HPDE6-E6E7 (cell line): ENCODE results near the gene FLRT1.

ENCODE experiments used
- DNase-seq: peaks from one replicate; pipeline ENCODE4 v3.0.0; 2011; ENCODE audit warnings: missing footprints; ENCODE audit errors: extremely low spot score

The FLRT1 gene, protein sequence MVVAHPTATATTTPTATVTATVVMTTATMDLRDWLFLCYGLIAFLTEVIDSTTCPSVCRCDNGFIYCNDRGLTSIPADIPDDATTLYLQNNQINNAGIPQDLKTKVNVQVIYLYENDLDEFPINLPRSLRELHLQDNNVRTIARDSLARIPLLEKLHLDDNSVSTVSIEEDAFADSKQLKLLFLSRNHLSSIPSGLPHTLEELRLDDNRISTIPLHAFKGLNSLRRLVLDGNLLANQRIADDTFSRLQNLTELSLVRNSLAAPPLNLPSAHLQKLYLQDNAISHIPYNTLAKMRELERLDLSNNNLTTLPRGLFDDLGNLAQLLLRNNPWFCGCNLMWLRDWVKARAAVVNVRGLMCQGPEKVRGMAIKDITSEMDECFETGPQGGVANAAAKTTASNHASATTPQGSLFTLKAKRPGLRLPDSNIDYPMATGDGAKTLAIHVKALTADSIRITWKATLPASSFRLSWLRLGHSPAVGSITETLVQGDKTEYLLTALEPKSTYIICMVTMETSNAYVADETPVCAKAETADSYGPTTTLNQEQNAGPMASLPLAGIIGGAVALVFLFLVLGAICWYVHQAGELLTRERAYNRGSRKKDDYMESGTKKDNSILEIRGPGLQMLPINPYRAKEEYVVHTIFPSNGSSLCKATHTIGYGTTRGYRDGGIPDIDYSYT

DNA sequence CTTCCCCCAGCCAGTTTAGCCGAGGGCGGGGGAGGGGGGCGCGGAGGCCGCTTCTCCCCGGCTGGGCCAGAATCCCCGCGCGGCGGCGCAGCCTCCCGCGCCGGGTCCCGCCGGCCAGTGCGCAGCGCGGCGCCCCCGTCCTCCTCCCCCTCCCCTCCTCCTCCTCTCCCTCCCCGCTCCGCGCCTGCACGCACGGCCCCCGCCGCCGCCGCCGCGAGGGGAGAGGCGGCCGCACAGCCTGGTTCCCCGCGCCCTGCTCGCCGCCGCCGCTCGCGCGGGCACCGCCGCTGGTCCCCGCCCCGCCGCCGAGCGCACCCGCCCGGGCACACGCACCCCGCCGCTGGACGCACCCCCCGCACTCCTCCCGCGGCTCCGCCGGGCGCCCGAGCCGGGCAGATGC lies at the start of gene FLRT1:
Gene FLRT1 (plus strand): TSS at position 356 of the 400 bp plus-strand sequence. CDS start 80,337 bp downstream, outside the sequence.
- no peak for DNase-seq

DNA sequence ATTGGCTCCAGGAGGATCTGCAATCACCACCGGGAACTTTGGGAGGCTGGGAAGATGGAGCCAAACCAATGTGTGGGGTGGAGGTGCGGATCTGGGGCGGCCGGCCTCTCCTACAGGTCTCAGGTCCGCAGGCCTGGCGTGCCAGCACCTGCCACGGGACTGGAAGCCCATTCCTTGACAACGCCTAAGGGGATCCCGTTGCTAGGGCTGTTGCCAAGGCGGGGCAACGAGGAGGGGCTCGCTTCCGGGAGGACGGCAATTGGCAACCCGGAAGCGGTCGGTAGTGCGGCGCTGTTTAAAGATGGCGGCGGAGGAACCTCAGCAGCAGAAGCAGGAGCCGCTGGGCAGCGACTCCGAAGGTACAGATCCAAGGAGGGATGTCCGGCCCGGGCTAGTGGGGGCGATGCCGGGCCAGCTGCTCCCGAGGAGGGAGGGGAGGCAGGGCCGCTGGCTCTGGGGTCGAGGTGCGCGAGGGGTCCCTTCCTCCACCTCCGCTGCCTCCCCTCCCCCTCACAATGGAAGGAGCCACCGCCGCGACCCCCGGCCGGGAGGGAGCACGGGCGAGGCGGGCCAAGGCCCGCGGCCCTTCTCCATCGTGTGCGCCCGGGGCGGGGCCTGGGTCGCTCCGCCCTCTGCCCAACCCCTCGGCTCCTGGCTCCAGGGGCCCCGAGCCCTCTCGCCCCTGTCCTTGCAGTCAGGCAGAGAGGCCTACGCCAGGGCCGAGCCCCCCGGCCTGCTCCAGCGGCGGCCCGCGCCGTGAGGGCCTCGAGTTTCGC lies 49.4 kb upstream of the FLRT1 start, which contains the start of gene OTUB1:
Gene OTUB1 (plus strand): TSS at position 283 of the 776 bp plus-strand sequence. CDS start 19 bp downstream, at position 302.
- peak; percentile 98 for DNase-seq

DNA sequence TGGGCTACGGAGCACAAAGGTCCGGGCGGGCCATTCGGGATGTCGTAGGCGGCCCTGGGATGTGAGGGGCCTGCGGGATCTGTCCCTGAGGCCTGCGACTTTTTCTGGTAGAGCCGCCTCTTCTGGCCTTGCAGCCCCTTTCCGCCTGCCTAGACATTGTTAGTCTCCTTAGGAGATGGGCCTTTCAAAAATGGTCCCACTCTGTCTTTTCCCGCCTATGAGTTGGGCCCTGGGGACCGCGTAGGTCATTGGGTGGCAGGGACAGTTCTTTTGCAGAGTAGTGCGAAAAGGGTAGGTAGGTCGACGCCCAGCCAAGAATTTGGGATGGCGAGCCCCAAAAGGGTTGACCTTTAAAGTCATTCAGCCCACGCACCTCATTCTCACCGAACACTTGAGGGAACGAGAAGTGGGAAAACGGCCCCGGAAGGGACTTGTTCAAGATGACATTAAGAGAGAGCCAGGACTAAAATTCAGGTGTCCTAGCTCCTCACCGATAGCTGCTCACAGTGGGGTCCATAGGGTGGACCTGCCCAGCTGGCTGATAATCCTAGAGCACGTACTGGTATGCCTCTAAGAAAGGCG lies 48.7 kb upstream of the FLRT1 start:
- DNase-seq: no peak

DNA sequence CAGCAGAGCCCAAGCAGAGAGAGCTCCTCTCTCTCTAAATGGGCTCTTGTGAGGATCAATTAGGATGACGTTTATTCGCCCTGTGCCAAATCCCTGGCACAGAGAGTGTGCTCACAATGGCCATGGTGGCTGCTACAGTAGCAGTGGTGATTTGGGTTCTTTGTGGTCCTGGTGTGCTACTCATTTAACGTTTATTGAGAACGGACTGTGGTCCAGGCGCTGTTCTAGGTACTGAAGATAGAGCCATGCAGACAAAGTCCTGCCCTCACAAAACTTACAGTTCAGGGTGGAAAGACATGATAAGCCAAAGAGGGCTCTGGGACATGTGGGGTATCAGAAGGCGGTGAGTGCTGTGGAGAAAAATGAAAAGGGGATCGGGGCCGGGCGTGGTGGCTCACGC lies 44.2 kb upstream of the FLRT1 start:
- DNase-seq: no peak

DNA sequence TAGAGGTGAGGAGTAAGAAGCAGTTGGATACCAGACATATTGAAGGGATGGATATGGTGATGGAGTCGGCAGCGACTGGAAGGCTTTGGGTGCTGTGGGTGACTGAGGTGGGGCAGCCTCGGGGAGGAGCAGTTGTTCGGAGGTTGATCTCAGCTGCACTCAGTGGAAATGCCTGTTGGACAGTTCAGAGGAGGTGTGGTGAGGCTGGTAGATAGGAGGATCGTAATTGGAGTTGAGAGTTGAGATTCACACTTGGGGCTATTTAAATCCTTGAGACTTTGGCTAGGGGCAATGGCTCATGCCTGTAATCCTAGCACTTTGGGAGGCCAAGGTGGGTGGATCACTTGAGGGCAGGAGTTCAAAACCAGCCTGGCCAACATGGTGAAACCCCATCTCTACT lies 42.6 kb upstream of the FLRT1 start:
- no peak for DNase-seq

DNA sequence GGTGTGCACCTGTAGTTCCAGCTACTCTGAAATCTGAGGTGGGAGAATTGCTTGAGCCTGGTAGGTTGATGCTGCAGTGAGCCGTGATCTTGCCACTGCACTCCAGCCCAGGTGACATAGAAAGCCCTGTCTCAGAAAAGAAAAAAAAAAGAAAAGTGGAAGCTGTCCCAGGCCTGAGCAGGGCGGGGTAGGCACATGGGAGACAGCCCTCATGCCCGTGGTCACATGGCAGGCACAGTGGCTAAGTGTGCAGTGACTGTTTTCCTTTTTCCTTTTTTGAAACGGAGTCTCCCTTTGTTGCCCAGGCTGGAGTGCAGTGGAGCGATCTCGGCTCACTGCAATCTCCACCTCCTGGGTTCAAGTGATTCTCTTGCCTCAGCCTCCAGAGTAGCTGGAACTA lies 41.7 kb upstream of the FLRT1 start:
- no peak for DNase-seq

DNA sequence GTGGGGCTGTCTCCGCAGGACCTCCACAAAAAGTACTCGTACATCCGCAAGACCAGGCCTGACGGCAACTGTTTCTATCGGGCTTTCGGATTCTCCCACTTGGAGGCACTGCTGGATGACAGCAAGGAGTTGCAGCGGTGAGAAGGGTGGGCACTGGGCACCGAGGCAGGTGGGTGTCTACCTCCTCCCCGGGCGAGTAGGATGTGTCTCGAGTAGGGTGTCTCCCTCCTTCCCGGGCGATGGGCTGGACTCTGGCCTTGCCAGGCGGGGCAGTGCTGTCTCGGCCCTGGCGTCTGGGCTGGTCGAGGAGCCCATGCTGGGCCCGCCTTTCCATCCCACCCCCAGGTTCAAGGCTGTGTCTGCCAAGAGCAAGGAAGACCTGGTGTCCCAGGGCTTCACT lies 39.2 kb upstream of the FLRT1 start:
- DNase-seq: no peak

DNA sequence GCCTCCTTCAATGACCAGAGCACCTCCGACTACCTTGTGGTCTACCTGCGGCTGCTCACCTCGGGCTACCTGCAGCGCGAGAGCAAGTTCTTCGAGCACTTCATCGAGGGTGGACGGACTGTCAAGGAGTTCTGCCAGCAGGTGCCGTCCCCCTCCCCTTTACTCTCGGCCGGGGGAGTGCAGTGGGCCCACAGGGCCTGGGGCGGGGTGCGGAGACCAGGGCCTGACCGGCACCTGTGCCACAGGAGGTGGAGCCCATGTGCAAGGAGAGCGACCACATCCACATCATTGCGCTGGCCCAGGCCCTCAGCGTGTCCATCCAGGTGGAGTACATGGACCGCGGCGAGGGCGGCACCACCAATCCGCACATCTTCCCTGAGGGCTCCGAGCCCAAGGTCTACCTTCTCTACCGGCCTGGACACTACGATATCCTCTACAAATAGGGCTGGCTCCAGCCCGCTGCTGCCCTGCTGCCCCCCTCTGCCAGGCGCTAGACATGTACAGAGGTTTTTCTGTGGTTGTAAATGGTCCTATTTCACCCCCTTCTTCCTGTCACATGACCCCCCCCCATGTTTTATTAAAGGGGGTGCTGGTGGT lies 38.5 kb upstream of the FLRT1 start:
- no peak for DNase-seq

DNA sequence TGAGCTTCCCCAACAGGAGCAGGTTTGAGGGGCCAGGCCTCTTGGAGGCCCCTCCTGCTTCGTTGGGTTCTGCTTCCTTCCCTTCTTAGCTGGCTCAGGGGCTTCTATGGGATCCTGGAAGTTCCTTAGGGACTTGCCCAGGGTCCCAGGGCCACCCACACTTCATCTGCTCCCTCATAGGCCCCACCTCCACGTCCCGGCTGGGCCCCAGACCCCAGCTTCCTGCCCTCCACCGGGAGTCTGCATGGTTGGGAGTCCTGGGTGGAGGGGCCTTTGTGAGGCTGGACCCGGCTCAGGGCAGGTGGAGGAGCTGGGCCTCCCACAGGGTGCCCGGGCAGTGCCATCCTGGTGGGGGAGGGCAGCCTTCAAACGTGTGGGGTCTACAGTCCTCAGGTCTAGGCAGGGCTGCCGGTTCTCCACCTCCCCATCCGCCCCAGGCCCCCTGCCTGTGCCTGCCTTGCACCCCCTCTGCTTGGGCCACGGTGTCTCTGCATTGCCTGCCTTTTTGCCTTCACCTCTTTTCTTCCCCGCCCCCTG lies 37.9 kb upstream of the FLRT1 start:
- no peak for DNase-seq

DNA sequence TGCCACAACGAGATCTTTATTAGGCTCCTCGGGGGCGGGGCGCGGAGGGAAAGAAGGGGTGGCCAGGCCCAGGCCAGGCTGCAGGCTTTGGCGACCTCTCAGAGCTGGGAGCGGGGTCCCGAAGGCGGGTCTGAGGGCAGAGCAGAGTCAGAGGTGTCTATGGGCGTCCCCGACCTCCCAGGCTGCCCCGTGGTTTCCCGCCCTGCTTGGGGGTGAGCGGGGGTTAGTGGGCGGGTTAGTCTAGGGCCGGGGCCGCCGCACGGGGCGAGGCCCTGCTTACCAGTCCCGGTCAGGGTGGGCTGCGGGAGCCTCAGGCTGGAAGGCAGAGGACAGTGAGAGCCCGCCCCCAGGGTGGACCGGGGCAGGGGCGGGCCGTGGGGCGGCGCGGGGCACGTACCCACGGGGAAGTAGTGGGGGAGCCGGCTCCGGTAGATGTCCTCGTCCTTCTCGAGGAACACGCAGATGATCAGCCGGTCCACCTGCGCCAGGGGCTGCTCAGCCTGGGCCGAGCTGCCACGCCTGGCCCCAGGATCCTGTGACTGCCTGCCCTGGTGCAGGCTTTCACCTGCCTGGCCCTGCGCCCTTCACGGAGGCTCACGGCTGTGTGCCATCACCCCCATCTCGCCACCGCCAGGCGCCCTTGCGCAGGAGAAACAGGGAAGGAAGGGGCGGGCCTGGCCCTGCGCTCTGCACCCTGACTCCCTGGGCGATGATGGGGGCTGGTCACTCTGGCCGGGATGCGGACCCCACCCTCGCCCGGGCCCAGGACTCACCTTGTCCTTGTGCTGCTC lies 37.0 kb upstream of the FLRT1 start:
- peak; percentile 75 for DNase-seq

DNA sequence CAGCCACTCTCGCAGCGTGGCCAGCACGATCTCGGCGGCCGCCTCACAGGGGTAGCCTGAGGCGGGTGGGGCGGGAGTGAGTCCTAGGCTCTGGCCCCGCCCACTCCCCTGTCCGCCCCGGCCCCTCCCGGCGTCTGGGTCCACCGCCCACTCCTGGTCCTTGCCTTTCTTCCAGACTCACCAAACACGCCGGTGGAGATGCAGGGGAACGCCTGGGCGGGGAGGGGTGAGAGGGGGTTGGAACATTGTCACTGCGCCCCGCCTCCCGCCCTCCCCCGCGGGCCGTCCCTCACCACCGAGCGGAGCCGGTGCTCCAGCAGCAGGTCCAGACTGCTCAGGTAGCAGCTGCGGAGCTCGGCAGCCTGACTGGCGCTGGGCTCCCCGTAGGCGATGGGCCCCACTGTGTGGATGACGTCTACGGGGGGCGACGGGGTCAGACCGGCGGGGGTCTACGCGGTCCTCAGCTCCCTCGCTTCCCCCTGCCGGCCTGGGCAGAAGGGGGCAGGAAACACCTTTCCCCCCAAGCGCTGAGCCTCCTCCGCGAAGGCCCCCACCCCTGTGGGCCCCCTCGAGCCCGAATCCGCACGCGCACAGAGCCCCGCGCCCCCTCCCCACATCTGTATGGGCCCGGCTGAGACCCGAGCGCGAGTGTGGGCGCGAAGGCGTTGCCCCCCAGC lies 36.2 kb upstream of the FLRT1 start:
- peak; percentile 97 for DNase-seq

DNA sequence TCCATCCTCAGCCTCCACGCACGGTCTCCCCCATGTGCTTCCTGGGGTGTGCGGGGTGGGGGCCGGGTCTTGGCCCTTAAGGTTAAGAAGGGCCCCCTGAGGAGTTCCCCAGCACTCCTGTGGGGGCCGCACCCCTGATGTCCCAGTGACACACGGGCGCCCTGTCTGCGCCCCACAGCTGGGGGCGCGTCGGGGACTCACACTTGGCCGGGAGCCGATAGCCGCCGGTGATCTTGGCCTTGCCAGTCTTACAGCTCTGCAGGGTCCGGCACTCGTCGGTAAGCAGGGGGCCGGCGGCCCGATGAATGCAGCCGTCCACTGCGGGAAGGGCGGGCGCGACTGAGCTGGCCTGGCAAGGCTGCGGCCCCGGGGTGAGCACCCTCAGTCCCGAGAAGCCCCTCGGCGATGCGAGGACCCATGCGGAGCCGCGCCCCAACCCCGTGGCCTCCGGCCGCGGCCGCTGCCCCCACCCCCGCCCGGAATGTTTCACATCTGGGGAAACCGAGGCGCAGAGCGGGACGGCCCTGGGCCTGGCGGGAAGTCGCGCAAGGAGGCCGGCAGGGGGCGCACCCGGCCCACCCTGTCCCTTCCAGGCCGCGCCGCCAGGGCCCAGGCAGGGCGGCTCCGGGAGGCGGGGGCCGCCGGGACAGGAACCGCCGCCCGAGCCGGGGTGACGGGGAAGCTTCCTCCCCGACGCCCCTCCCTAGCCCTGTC lies 35.5 kb upstream of the FLRT1 start:
- DNase-seq: peak; percentile 55

DNA sequence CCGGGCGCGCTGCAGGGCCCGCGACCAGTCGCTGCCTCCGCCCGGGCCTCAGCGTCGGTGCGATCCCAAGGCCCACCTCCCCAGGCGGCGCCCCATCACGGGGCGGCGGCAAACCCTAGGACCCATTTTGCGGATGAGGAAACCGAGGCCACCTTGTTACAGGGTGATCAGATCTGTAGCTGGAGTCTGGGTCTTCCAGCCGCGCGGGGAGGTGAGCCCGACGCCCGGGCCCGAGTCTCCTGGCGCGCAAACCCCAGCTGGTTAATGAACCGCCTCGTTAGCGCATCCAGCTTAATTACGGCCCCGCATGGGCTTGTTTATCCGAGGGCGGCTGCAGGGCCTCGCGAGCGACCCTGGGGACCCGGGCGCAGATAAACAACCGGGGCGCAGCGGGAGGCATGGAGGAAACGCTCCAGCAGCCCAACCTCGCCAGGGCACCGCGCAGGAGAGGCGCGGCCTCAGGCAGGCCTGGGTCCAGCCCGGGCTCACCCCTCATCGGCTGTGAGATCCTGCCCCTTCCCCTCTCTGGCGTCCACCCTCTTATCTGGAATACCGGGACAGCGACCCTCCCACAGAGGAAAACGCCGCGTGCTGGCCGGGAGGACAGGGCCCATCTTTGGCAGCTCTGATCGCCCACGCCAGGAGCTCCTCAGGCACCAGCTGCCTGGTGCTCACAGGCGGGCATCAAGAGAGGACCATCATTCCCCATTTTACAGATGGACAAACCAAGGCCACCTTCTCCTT lies 34.8 kb upstream of the FLRT1 start:
- DNase-seq: no peak

DNA sequence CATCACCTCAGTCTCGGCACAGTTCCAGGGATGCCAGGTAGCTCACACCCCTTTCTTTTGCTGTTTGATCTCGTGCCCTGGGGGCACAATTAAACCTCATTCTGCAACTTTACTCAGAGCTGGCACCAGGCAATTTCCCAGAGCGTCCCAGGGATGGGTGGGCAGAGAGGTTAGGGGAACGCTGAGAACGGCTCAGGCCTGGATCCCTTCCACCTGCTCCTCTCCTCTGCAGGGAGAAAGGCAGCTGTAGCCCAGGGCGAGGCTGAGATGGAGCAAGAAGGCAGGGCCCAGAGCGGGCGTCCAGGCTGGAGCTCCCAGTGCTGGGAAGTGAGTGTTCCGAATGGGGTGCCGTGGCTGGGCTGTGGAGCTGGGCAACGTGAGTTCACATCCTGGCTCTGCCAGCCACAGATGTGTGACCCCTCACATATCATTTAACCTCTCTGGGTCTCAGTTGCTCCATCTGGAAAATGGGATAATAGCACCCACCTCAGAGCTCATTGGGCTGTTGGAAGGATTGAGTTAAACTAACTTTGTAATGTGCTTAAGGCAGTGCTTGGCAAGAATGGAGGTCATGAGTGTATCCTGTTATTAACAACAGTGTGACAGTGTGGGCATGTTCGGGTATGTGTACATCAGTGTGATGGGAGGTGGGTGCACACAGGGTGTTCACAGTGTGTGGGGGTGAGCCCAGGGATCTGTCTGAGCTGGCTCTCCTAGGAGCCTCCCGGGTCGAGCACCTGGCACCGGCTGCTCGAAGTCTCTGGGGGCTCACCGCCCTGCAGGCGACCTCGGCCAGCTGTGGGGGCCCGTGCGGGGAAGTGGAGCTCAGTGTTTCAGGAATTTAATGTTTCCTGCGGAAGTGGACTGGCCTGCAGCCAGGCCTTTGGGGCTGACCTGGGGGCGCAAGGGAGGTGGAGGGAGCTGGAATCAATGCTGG lies 34.0 kb upstream of the FLRT1 start:
- no peak for DNase-seq

DNA sequence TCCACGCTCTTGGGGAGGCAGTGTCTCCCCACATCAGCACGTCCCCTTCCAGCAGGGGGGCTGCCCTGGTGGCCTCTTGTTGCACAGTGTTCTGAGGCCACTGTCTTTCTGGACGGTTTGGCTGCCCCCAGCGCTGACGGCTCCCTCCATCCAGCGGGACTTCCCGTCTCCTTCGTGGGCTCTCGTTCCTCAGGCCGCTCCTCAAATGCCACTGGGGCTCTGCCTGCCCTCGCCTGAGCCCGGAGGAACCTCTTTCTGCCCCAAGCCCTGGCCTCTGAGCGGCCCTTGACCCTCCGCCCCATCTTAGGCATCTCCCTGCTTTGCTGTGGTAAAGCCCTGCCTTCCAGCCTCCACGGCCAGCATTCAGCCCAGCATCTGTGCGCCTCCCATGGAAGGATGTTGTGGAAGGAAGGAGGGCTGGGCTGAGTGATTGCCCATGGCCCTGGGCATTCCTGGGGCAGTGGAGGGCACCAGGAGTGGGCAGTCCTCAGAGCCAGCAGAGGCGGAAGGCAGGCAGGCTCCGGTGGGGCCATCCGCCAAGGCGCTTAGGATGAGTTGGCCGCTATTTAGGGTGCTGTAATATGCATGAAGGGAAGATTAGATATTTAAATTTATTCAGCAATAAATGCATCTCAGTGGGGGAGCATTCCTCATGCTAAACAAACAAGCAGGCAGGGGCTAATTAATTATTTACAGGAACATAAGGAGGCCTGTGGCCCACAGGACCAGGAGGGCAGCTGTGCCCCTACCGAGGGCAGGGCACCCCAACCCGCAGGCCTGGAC lies 31.7 kb upstream of the FLRT1 start:
- no peak for DNase-seq

DNA sequence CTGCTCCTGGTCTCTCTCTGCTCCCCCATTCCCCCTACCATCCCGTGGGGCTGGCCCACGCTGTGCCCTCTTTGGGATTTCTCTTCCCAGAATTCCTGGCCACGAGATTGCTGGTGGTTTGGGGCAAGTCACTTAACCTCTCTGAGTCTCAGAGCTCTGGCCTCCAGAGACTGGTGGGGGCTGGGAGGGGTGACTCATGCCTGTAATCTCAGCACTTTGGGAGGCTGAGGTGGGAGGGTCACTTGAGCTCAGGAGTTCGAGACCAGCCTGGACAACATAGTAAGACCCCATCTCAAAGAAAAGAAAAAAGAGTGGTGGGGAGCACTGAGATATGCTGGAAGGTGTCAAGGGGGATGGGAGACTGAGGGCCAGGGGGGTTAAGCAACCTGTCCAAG lies 31.1 kb upstream of the FLRT1 start:
- DNase-seq: no peak

DNA sequence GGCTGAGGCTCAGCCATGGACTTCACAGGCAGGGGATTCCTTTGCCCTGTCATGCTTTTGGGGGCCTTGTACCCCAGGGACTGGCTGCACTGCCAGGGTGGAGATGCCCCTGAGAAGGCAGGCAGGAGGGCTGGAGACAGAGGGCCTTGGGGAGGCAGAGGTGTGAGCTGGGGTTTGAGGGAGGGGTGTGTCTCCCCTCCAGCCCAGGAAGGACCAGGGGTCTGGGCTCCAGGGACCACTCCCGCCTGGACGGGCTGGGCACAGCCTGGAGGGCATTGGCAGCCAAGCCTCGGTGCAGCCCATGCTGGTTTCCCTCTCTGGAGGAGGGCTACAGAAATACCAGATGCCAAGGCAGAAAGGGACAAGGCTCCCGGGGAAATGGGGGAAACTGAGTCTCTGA lies 30.0 kb upstream of the FLRT1 start:
- no peak for DNase-seq
